ENCODE measurements around the gene DSG1. TPM values are rescaled to one million over a fixed set of nuclear protein-coding genes. Genes with fewer than 3 reads are reported as not detected.

DSG1 gene
- polyA plus RNA-seq, 3 donors = not detected

- H3K27ac Mint-ChIP-seq = no peak overlapping the region
- no peaks in the 10 kb centered on the region for H3K36me3 Mint-ChIP-seq
- TF ChIP-seq, protein P1, sequence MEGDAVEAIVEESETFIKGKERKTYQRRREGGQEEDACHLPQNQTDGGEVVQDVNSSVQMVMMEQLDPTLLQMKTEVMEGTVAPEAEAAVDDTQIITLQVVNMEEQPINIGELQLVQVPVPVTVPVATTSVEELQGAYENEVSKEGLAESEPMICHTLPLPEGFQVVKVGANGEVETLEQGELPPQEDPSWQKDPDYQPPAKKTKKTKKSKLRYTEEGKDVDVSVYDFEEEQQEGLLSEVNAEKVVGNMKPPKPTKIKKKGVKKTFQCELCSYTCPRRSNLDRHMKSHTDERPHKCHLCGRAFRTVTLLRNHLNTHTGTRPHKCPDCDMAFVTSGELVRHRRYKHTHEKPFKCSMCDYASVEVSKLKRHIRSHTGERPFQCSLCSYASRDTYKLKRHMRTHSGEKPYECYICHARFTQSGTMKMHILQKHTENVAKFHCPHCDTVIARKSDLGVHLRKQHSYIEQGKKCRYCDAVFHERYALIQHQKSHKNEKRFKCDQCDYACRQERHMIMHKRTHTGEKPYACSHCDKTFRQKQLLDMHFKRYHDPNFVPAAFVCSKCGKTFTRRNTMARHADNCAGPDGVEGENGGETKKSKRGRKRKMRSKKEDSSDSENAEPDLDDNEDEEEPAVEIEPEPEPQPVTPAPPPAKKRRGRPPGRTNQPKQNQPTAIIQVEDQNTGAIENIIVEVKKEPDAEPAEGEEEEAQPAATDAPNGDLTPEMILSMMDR (IDR thresholded peaks at IDR 0.05) = no peak
- Histone ChIP-seq H4K20me1 (ENCODE audit: insufficient read depth, low read length) (no peaks in the 10 kb centered on the region), H2AFZ (ENCODE audit: insufficient read depth, low read depth, low read length, poor library complexity, severe bottlenecking) (no peak overlapping the region), H3K4me3 (replicated peaks in 1 of 3; ENCODE audit: low read depth in 2 of 3, low read length in 3 of 3) (no peak overlapping the region), H3K4me2 (replicated peaks; ENCODE audit: extremely low read depth, low read length, poor library complexity, severe bottlenecking) (no peak overlapping the region), H3K9ac (ENCODE audit: insufficient read depth, low read length, poor library complexity, severe bottlenecking) (no peak overlapping the region), H3K79me2 (ENCODE audit: insufficient read depth, low read length) (no peaks in the 10 kb centered on the region), H3K27ac (ENCODE audit: low read depth in 1 of 2, low read length in 2 of 2) (no peak overlapping the region), H3K27me3 (ENCODE audit: control insufficient read depth in 2 of 2, insufficient read depth in 2 of 2, low read length in 2 of 2) (no peaks in the 10 kb centered on the region), H3K9me3 (replicated peaks in 1 of 2; ENCODE audit: control insufficient read depth in 1 of 2, insufficient read depth in 1 of 2, low read length in 2 of 2) (no peaks in the 10 kb centered on the region), H3K36me3 (replicated peaks in 1 of 2; ENCODE audit: control insufficient read depth in 1 of 2, insufficient read depth in 2 of 2, low read length in 2 of 2) (no peaks in the 10 kb centered on the region), H3K4me1 (ENCODE audit: control insufficient read depth in 1 of 2, insufficient read depth in 2 of 2, low read length in 2 of 2) (no peaks in the 10 kb centered on the region)
- H3K9me3 Mint-ChIP-seq = peaks cover 0 to 3% (median 0%) of the 10 kb centered on the region in 7 donors
- H3K4me1 Mint-ChIP-seq = no peaks in the 10 kb centered on the region
- no CpG with 5 or more reads among the region's 2 CpGs for WGBS (ENCODE audit: insufficient coverage)
- no peak overlapping the region for H3K4me3 Mint-ChIP-seq
- no peak for DNase-seq
- H3K27me3 Mint-ChIP-seq (ENCODE audit: low read depth in 3 of 3) = peaks cover 0 to 2% (median 0%) of the 10 kb centered on the region in 3 donors
- intact Hi-C loops (cut with micrococcal nuclease) = no loop called here
Measured at GRCh38 chr18:31398191-31398590, 80.2 kb downstream of the DSG1 start.

- no peak overlapping the region for H3K4me2 ChIP-seq (replicated peaks; ENCODE audit: extremely low read depth, low read length, poor library complexity, severe bottlenecking)
- Mint-ChIP-seq H3K4me1 (no peaks in the 10 kb centered on the region), H3K36me3 (no peaks in the 10 kb centered on the region), H3K27me3 (ENCODE audit: low read depth in 3 of 3) (peaks cover 0 to 2% (median 0%) of the 10 kb centered on the region in 3 donors), H3K4me3 (no peak overlapping the region), H3K9me3 (peaks cover 0 to 3% (median 0%) of the 10 kb centered on the region in 7 donors), H3K27ac (no peak overlapping the region)
- TF ChIP-seq, protein P1 (IDR thresholded peaks at IDR 0.05) = no peak
- no peak overlapping the region for H3K4me3 ChIP-seq (replicated peaks in 1 of 3; ENCODE audit: low read depth in 2 of 3, low read length in 3 of 3)
- H3K27ac ChIP-seq (ENCODE audit: low read depth in 1 of 2, low read length in 2 of 2) = no peak overlapping the region
- no peak overlapping the region for H3K9ac ChIP-seq (ENCODE audit: insufficient read depth, low read length, poor library complexity, severe bottlenecking)
- no peaks in the 10 kb centered on the region for H3K4me1 ChIP-seq (ENCODE audit: control insufficient read depth in 1 of 2, insufficient read depth in 2 of 2, low read length in 2 of 2)
- H2AFZ ChIP-seq (ENCODE audit: insufficient read depth, low read depth, low read length, poor library complexity, severe bottlenecking) = no peak overlapping the region
- H3K9me3 ChIP-seq (replicated peaks in 1 of 2; ENCODE audit: control insufficient read depth in 1 of 2, insufficient read depth in 1 of 2, low read length in 2 of 2) = no peaks in the 10 kb centered on the region
- WGBS (ENCODE audit: insufficient coverage) = no CpG with 5 or more reads among the region's 6 CpGs
- DNase-seq = no peak
- H3K27me3 ChIP-seq (ENCODE audit: control insufficient read depth in 2 of 2, insufficient read depth in 2 of 2, low read length in 2 of 2) = no peaks in the 10 kb centered on the region
- no peaks in the 10 kb centered on the region for H4K20me1 ChIP-seq (ENCODE audit: insufficient read depth, low read length)
- intact Hi-C loops (cut with micrococcal nuclease) = loop anchor here in 1 of 2 donors (10.0 kb wide), 1 partner anchor 75 kb away; no protein-coding TSS in a partner anchor
- no peaks in the 10 kb centered on the region for H3K36me3 ChIP-seq (replicated peaks in 1 of 2; ENCODE audit: control insufficient read depth in 1 of 2, insufficient read depth in 2 of 2, low read length in 2 of 2)
- H3K79me2 ChIP-seq (ENCODE audit: insufficient read depth, low read length) = no peaks in the 10 kb centered on the region
Measured at GRCh38 chr18:31399306-31400032, 81.5 kb downstream of the DSG1 start.

Measured in CD14-positive monocyte (primary cell).